Measurements from ENCODE around the gene SNAP47.

- TF ChIP-seq POLR2AphosphoS5 (IDR thresholded peaks at IDR 0.05; ENCODE audit: low read depth, low read length), result no peak
- TF ChIP-seq REST (IDR thresholded peaks at IDR 0.05; ENCODE audit: insufficient read depth in 1 of 2, low read depth in 2 of 2, low read length in 2 of 2), result no peak
These were observed 18.9 kb downstream of the SNAP47 start for GRCh38 chr1:227753999-227754711.

Data from PFSK-1 (cell line).